Measurements from ENCODE around the gene ALG9.
"Not testable (repeated sequence)": the region's sequence is repeated elsewhere in the genome, so short reads cannot be mapped to it uniquely, and the experiment has no call there.

The ALG9 gene

GRCh38 chr11:111792955-111793500 lies 78.4 kb downstream of the ALG9 start:
- DNase-seq: no peak

- no peak for DNase-seq
These were observed 79.1 kb downstream of the ALG9 start for GRCh38 chr11:111792314-111792713.

GRCh38 chr11:111788464-111788863 lies 82.9 kb downstream of the ALG9 start:
- no peak for DNase-seq

- DNase-seq: no peak
These were observed 83.3 kb downstream of the ALG9 start for GRCh38 chr11:111788051-111788450.

- DNase-seq: no peak
These were observed 85.4 kb downstream of the ALG9 start for GRCh38 chr11:111785886-111786412.

GRCh38 chr11:111785076-111785475 lies 86.3 kb downstream of the ALG9 start:
- DNase-seq: no peak

- DNase-seq: not testable (repeated sequence)
These were observed 87.1 kb downstream of the ALG9 start for GRCh38 chr11:111784311-111784710.

- DNase-seq: no peak
These were observed 89.2 kb downstream of the ALG9 start for GRCh38 chr11:111782109-111782741.

- no peak for DNase-seq
These were observed 92.3 kb downstream of the ALG9 start for GRCh38 chr11:111779118-111779517.

- no peak for DNase-seq
These were observed 93.3 kb downstream of the ALG9 start for GRCh38 chr11:111778047-111778558.

GRCh38 chr11:111777094-111778046 lies 94.0 kb downstream of the ALG9 start:
- peak; percentile 76 for DNase-seq

- DNase-seq: no peak
These were observed 94.8 kb downstream of the ALG9 start for GRCh38 chr11:111776398-111777093.

GRCh38 chr11:111774955-111775710 lies 96.2 kb downstream of the ALG9 start:
- DNase-seq: peak; percentile 39

- no peak for DNase-seq
These were observed 98.8 kb downstream of the ALG9 start for GRCh38 chr11:111772535-111772934.

GRCh38 chr11:111771205-111771604 lies 100.2 kb downstream of the ALG9 start:
- DNase-seq: not testable (repeated sequence)

- DNase-seq: no peak
These were observed 100.7 kb downstream of the ALG9 start for GRCh38 chr11:111770581-111771134.

GRCh38 chr11:111766834-111767142 lies 104.6 kb downstream of the ALG9 start:
- DNase-seq: no peak

- DNase-seq: peak; percentile 63
These were observed 105.2 kb downstream of the ALG9 start, which contains the start of gene PPP2R1B for GRCh38 chr11:111765984-111766833. Gene PPP2R1B, minus strand, starts transcription at chr11:111766389. Its CDS starts 28 bp downstream, at chr11:111766361.

- no peak for DNase-seq
These were observed 105.9 kb downstream of the ALG9 start for GRCh38 chr11:111765320-111765983.

- DNase-seq: peak; percentile 41
These were observed 106.8 kb downstream of the ALG9 start for GRCh38 chr11:111764621-111765020.

All from fibroblast of skin of right quadriceps (primary cell).